ENCODE results near the gene TNNT2.

TNNT2 gene

GRCh38 chr1:201325678-201326060 lies 51.8 kb downstream of the TNNT2 start:
- no peak overlapping the region for H3K4me3 ChIP-seq (replicated peaks in 1 of 2; ENCODE audit: low read depth in 2 of 2, low read length in 2 of 2)
- DNase-seq (ENCODE audit: low read depth in 2 of 2) = no peak
- TF ChIP-seq CTCF (IDR thresholded peaks at IDR 0.05; ENCODE audit: low read depth, low read length) = no peak

GRCh38 chr1:201324821-201325677 lies 52.4 kb downstream of the TNNT2 start:
- TF ChIP-seq CTCF (IDR thresholded peaks at IDR 0.05; ENCODE audit: low read depth, low read length) = no peak
- DNase-seq (ENCODE audit: low read depth in 2 of 2) = no peak
- no peak overlapping the region for H3K4me3 ChIP-seq (replicated peaks in 1 of 2; ENCODE audit: low read depth in 2 of 2, low read length in 2 of 2)

DNA sequence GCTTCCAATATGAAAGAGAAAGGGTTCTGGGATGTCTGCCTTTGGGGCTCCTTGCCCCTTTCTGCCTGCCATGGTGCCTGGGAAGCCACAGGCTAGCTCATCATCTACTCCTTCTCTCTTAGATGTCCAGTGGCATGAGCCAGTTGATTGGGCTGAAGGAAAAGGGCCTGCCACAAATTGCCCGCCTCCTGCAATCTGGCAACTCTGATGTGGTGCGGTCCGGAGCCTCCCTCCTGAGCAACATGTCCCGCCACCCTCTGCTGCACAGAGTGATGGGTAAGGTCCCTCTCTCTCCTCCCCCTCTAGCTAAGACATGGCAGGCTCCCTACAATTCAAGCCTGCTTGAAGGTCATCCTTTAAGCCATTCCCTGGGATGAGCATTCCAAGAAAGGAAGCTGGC lies 53.2 kb downstream of the TNNT2 start:
- no peak for DNase-seq (ENCODE audit: low read depth in 2 of 2)
- H3K4me3 ChIP-seq (replicated peaks in 1 of 2; ENCODE audit: low read depth in 2 of 2, low read length in 2 of 2) = no peak overlapping the region
- no peak for TF ChIP-seq CTCF (IDR thresholded peaks at IDR 0.05; ENCODE audit: low read depth, low read length)

DNA sequence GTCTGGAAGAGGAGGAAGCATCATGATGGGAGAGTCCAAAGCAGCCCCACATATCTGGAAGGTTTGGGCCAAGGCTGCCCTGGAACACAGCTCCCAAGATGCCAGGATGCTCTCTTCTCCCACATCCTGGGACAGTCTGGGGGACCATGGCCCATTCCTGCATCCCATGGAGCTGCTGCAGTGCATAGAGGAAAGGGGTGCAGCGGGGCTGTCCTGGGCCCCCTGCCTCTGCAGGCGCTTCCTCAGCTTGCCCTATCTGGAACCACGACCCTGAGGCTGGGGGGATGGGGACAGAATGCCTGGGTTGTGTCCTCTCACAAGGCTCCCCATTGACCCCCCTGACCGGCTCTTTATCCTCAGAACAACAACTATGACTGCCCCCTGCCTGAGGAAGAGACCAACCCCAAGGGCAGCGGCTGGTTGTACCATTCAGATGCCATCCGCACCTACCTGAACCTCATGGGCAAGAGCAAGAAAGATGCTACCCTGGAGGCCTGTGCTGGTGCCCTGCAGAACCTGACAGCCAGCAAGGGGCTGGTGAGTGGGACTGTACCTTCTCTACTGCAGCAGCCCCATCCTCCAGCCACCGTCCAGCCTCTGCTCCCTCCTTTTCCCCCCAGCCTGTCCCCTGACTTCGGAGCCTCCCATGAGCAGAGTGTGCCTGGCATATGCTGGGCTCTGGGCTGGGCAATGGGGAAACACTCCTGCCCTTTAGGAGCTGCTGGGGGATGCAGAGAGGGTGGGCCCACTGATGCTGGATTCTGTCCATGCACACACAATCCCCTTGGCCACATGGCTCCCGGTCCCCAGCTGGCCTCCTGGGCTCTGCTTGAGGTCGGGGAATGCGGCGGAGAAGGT lies 54.6 kb downstream of the TNNT2 start:
- TF ChIP-seq CTCF (IDR thresholded peaks at IDR 0.05; ENCODE audit: low read depth, low read length) = no peak
- no peak overlapping the region for H3K4me3 ChIP-seq (replicated peaks in 1 of 2; ENCODE audit: low read depth in 2 of 2, low read length in 2 of 2)
- DNase-seq (ENCODE audit: low read depth in 2 of 2) = no peak

DNA sequence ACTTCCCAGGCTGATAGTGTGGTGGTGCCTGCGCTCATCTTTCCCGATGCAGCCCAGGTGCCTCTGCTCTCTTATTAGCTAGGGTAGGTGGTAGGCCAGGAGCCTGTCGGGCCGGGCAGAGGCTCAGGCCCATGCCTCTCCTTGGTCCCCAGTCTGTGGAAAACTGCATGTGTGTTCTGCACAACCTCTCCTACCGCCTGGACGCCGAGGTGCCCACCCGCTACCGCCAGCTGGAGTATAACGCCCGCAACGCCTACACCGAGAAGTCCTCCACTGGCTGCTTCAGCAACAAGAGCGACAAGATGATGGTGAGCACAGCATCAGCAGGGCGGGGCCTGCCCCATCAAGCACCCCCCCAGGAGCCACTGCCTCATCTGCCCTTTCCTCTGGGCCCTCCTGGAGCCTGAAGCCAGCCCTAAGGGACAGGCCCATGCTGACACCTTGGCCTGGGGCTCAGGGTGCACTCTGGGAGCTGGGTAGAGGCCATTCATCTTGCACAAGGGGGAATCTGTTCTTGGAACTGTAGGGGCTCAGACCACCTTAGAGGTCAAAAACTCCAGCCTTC lies 55.6 kb downstream of the TNNT2 start:
- TF ChIP-seq CTCF (IDR thresholded peaks at IDR 0.05; ENCODE audit: low read depth, low read length) = no peak
- no peak overlapping the region for H3K4me3 ChIP-seq (replicated peaks in 1 of 2; ENCODE audit: low read depth in 2 of 2, low read length in 2 of 2)
- no peak for DNase-seq (ENCODE audit: low read depth in 2 of 2)

DNA sequence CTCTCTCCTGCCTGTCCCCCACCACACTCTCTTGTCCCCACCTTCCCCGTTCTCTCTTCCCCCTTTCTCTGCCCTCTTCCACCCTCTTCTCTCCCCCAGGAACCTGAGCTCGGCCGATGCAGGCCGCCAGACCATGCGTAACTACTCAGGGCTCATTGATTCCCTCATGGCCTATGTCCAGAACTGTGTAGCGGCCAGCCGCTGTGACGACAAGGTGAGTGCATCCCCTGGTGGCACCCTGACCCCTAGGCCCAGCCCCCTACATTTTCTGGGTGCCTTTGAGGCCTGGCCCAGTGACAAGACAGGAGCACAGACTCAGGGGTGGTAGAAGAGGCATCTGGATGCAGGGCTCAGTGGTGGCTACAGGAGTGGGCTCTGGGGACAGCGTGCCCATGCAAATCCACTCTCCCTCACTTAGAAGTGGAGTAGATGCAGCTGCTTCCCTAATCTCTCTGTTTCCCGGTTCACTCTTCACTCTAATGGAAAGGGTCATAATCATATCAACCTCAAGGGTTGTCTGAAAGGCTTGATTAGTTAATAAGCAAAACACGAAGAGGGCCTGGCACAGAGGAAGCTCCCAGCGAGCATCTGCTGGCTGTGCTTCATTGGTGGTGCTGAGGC lies 57.2 kb downstream of the TNNT2 start:
- no peak for DNase-seq (ENCODE audit: low read depth in 2 of 2)
- no peak for TF ChIP-seq CTCF (IDR thresholded peaks at IDR 0.05; ENCODE audit: low read depth, low read length)
- no peak overlapping the region for H3K4me3 ChIP-seq (replicated peaks in 1 of 2; ENCODE audit: low read depth in 2 of 2, low read length in 2 of 2)
